NCI-H510A treated with DMSO at 0.1 percent for 48 hours (cell line): ENCODE data around the gene MGAT5.

Experiments used
- DNase-seq: peaks from one replicate; lab custom pipeline; 2025; lab: John Stamatoyannopoulos, UW

MGAT5 gene

DNA sequence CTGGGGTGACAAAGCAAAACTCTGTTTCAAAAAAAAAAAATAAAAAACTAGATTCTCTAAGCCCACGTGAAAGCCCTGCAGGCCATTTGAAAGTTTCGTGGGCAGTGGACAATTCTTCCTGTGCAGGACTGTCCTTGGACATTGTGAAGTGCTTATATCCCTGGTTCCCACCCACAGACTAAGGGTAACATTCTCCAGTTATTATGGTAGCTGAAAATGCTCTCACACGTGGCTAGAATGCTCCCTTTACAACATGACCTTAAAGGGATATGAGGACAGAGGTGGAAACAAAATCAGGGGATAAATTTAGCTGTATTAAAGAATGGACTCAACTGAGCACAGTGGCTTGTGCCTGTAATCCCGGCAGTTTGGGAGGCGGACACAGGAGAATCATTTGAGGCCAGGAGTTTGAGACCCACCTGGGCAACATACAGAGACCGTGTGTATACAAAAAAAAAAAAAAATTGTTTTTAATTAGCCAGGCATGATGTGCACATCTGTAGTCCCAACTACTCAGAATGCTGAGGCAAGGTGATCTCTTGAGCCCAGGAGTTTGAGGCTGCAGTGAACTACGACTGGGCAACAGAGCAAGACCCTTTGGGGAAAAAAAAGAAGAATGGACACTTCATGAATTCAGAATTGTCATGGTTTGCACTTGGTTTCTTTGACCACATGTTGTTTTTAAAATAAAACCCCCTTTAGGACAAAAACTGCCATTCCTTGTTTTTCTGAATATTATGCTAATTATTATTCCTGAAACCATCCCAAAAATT is 167.9 kb downstream of the MGAT5 start:
- DNase-seq: no peak

DNA sequence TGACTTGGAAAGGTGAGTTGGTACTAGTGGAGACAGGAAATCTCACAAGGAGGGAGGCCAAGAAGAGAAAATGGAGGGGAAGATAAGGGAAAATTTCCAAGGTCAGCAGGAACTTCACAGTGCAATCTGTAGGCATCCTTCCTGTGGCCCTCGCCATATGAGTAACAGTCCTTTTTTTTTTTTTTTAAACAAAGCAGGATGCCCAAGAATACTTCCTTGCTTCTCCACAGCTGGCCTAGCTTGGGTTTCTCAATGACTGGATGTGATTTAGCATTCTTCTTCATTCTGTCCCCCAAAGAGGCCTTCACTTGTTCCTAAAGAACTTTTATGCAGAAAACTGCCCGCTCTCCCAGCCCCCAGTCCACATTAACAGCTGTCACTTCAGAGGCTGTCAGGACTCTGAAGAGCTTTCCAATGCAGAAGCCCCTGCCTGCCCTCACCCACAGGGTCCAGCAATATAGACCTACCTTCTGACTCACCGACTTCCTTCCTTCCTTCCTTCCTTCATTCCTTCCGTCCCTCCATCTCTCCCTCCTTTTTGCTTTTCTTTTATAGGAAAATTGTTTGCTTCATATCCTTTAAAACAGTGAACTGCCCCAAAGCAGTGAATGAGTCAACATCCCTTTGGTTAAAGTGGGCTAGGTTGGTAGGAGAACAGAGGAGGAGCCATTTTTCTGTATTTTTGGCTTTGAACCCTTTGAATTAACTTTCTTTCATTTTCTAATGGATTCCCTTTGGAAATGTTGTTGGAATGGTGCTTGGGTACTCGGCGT is 172.0 kb downstream of the MGAT5 start:
- DNase-seq: no peak

DNA sequence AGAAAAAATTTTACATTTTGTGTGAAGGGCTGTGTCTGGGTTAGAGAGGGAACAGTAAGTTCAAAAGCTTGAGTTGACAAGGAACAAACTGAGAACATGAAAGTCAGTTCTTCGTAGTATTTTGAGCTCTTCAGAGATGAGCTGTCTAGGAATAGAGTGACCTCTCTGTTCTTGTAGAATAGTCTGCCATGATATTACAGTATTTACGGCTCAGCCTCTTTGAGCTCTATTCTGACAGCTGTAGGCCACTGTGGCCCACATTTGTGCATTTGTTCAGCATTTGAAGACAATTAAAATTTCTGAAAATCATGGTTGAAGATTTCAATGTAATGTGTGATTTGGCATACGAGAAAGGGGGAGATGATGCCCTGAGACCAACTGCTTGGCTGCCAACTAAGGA is 172.8 kb downstream of the MGAT5 start:
- no peak for DNase-seq

DNA sequence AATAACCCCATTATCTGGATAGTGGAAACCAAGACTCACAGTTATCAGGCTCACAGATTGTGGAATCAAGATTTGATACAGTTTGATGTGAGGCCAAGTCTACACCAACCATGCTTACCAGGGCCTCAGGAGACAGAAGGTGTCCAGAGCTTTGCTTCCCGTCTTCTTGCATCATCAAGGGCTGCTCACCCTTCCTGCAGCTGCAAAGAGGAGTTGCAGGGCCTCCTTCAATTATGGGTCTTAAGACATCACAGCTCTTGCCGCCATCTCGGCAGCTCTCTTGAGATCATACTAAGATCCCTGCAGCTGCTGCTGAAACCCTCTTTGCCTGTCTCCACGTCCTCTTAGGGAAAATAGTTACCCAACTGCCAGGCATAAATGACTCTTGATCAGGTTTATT is 176.0 kb downstream of the MGAT5 start:
- DNase-seq: no peak

DNA sequence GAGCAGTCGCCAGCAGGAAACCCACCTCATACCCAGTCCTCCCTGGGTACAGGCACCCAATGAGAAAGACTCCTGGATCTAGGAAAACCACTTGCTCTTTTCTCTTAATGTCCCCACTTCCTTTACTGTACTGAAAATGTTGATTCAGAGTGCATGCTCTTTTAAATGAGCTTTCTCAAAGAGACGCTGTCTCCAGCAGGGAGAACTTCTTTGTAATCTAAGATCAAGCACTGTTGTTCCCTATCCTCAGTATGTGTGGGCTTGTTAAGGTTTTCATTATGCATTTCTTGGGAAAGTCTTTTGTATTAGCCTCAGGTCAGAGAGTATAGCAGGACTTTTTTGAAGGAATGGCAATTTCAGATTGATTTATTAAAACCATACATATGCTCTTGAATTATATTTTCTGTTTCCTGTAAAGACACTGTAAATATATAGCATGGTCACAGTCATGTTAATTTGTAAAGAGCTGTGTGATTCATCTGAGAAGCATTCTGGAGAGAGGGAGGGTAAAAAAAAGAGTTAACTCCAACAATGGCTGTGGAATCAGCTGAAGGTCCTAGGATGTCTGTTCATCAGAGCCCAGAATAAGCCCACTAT is 178.1 kb downstream of the MGAT5 start:
- no peak for DNase-seq

DNA sequence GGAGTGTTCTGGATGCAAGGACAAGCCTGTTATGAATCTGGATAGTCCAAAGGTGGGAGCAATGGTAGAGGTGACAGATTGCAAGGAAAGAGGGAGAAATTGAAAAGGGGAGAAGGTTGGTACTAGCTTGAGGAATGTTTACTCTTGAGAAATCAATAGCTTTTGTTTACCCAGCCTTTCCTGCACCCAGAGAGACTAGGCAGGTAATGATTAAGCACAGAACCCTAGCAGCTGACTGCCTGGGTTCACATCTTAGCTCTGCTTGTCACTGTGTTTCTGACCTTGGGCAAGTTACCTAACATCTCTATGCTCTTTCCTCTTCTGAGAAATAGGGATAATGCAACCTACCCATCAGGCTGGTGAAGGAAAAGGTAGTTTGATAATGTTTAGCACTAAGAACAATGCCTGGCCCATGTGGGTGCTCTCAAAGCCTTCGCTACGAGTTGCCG is 178.6 kb downstream of the MGAT5 start:
- peak; percentile 9 for DNase-seq

DNA sequence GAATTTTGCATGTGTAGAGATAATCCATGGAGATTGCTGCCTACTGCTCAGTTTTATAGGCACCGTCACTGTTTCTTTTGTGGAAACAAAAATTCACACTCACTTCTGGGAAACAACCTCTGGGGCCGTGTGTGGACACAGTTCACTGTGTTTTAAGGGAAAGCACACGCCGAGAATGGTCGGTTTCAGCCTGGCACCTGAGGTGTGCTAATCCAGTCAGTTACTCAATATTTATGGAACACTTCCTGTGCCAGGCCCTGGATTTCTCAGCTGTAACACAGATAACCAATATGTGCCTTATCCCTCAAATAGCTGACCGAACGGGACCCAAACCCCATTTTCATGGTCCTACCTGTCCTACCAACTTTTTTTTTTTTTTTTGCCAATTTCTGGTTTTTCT is 179.6 kb downstream of the MGAT5 start:
- no peak for DNase-seq

DNA sequence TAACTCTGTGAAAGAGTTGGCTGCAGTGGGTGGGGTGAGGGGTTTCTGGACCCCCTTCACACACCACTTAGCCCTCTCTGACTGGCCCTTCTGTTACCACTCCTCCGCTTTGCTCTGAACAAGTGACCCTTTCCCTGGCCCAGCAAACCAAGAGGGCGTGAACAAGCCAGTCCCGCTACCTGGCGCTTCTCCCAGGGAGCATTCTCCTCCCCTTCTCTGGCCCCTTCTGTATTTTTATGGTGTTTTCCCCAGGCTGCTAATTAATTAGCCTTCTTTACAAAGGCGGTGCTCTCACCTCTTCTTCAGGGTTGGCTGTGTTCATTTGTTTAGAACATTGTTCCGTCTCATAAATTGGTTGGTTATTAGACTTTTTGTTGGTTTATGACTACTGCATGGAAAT is 180.1 kb downstream of the MGAT5 start:
- no peak for DNase-seq

DNA sequence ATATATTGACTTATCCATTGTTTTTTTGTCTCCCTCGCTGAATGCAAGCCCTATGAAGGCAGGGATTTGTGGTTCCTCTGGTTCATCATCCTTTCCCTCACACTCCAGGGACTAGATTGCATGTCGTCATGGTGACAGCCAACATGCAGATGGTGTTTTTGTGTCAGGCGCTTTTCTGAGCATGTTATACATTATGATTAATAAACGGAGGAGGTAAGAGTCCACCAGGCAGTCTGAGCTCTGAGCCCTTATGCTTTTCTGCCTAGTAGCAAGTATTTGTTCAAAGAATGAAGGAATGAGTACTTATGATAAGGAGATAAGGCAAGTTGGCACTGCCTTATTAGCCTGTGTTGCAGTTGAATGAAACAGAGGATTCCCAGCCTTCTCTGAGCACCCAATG is 181.6 kb downstream of the MGAT5 start:
- no peak for DNase-seq

DNA sequence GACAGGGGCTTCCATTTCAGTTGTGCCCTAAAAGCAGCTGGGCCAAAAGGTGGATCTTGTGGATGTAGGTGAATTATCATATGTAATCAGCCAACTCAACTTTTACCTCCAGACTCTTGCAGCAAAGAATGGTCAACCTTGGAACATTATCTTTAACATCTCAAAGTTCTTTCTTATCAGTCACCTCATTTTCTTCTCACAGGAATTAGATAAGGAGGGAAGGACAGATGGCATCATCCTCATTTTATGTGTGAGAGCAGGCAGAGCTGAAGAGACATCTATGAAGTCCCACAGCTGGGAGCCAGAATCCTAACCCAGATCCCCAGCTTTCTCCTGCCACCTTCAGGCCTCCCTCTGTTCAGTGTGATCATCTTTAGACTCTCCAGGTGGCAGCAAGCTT is 182.1 kb downstream of the MGAT5 start:
- DNase-seq: no peak

DNA sequence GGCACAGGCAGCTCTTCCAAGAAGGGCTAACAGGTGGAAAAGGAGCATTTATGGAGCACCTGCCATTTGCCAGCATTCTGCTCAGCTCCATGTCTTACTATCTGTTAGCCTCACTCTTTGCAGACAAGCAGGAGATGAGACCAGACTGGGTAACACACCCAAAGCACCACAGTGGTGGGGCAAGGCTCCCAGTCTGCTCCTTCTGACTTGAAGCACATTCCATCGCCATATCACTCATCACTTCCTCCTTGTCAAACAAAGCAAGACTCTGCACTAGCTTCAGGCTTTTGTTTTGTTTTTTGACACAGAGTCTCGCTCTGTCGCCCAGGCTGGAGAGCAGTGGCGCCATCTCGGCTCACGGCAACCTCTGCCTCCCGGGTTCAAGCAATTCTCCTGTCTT is 182.8 kb downstream of the MGAT5 start:
- no peak for DNase-seq

DNA sequence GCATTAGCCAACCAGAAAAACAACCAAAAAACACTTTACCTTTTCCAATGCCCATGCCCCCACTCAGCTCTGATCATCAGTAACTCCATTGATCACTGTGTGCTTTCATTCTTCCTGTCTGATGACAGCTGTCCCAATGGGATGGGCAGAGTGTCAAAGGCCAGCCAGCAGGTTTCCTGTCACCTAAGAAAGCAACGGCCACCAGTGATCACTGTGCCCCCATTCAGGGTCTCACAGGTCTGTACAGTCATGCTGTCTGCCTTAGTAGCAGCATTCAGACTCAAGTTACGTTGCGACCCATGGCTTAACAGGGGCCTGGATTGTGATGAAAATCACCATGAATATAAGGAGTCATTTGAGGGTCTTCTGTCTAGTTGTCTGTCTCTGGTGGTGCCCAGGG is 184.5 kb downstream of the MGAT5 start:
- no peak for DNase-seq

DNA sequence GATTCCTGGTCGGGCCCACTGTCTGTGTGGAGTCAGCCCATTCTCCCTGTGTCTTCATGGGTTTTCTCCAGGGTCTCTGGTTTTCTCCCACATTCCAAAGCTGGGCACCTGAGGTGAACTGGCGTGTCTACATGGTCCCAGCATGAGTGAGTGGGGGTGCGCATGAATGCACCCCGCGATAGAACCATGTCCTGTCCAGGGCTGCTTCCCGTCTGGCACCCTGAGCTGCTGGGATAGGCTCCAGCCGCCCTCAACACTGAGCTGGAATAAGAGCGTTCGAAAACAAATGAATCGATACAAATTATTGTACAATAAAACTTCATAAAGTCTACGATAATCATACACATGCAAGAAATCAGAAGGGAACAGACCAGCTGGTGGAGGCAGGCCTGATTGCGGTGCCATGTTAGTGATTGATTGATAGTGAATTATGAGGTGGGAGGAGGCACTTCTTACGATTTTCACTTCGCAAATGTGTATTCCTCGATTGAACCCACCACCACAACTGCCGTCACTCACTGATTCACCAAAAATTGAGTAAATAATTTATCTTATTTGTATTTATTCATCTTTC is 186.6 kb downstream of the MGAT5 start:
- DNase-seq: no peak

DNA sequence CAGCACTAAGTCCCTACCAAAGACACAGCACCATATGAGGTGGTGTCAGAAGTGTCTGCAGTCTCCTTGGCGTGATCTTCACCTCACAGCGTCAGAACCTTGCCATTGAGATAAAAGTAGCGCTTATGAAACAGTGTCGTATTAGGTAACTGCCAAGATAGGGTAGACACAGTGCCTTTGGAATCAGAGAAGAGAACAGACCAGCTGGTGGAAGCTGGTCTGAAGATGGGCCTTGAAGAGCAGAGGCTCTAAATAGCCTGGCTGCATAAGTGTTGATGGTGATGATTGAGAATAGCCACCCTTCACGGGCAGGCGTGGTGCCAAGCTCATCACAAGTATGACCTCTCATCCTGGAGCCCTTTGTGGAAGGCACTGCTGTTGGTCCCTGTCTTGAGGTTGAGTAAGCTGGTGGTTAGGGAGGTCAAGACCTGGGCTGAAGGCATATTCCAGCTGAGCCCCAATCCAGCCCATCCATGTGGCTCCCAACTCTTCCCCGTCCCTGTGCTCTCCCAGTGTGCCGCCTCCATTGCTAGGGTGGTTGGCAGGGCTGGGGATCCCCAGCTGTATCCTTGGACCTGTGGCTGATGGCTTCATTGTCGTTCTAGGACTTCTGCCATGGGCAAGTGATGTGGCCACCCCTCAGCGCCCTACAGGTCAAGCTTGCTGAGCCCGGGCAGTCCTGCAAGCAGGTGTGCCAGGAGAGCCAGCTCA is 187.4 kb downstream of the MGAT5 start:
- no peak for DNase-seq

DNA sequence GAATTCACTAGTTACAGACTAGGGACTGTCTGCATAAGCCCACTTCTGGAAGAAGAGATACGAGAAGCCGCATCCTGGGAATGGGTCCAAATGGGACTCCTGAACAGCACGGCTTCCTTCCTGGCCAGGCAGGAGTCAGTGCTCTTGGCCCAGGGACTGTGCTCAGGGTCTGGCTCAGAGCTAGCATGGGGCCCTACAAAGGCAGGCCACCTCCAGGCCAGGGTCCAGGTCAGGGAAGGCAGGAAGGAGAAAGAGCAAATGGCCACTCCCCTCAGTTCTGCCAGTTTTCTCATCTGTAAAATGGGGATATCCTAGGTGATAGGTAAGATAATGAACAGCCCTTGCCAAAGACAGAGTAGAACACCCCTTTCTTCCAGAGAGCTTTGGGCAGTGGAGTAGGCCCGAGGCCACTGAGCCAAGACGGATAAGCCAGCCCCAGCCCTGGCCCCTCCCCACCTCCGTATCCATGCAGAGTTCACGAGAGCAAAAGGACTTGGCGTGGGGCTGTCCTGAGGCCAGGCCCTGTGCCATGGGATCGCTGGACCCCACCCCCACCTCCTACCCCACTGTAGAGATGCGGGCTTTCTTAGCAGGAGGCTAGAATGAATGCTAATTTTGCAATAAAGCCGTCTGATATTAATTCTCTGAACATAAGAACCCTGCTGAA is 190.1 kb downstream of the MGAT5 start:
- DNase-seq: no peak

DNA sequence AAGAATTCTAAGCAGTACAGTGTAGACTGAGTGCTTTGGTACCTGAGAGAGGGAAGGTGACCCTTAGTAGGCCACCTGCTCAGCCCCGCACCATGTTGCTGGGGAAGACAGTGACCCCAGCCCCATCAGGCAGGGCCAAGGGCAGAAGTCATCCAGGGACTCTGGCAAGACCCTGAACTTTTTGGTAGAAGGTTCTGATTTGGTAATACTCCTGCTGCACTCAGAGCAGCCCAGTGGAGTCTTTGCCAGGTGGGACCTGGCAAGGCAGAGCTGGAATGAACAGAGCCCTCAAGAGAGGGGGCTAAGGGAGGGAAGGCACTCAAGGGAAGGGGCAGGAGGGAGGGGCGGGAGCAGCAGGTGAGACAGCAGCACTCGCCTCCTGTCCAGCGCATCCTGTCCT is 191.2 kb downstream of the MGAT5 start:
- DNase-seq: no peak

DNA sequence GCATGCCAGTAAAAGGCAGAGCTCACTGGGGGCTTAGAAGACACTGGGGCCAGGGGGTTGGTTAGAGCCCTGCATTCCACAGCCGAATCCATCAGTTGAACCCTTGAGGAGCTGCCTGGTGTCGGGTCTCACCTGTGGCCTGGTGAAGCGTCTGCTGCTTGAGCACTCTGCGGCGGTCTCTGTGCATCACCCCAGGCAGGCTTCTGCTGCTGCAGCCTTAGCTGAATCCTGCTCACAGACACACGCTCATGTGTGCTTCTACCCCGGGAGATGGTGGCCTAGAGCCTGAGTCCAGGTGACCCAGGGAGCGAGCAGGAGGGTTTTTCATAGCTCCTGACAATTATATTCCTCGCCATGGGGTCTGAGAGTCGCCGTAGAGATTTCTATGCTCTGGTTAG is 192.1 kb downstream of the MGAT5 start:
- no peak for DNase-seq

DNA sequence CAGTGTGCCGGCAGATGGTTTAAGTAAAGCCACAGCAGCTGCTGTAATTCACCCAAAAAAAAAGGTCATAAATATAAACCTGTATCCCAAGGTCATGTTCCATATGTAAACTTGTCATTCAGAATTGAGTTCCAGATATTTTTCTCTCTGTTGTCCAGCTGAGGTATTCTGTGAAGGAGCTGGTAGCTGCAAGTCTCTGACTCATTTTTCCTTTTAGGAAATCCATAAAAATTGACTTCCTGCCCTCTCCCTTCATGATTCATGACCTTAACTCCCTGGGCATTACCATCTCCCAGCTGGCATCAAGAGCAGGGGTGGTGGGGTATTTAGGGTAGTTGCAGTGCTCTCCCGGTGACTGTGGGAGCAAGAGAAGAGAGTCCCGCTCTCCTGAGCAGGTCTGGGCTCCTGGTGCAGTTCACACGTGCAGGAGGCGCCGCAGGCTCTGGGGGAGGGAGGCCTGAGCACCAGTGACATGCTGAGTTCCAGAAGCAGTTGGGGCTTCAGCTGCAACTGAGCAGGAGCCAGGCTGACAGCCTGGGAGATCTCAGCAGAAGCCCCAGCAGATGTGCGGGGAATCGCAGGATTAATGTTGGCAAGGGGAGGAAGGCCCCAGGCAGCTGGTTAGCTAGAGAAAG is 192.6 kb downstream of the MGAT5 start:
- DNase-seq: no peak

DNA sequence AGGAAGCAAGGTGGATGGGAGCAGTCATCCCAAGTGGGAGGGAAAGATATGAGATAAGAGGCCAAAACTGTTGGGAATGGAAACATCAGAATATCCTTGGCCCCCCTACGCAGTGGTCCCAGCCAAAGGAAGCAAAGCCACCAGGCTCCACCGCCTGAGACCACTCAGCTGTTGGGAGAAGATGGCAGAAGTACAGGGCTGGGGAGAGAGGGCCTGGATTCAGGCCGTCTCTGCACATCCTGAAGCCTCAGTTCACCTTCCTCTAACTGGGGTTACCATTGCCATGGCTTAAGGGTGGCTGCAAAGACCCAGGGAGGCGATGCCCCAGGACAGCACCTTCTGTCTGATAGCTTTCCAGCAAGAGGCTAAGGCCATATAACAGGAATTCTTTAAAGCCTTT is 193.8 kb downstream of the MGAT5 start:
- DNase-seq: no peak

DNA sequence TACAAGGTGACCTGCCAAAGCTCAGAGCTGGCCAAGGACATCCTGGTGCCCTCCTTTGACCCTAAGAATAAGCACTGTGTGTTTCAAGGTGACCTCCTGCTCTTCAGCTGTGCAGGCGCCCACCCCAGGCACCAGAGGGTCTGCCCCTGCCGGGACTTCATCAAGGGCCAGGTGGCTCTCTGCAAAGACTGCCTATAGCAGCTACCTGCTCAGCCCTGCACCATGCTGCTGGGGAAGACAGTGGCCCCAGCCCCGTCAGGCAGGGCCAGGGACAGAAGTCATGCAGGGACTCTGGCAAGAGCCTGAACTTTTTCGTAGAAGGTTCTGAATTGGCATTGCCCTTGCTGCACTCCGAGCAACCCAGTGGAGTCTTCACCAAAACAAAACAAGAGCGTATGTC is 194.8 kb downstream of the MGAT5 start:
- no peak for DNase-seq

DNA sequence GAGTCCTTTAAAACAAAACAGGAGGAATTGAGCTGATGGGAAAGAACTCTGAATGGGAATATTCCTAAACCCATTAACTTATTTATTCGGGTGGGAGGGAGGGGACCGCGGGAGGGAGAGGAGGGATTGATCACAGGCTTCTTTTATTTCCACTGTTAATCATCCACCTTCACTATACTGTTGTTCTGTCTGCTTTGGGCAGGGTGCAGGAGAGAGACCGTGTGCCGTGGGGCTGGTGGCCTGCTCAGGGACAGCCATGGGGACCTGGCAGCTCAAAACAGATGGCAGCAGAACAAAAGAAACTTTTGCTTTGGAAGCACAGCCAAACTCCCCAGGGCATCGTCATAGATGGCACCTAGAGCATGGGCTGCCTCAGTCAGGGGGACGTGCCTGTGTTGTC is 195.3 kb downstream of the MGAT5 start:
- no peak for DNase-seq
